GM19240 (cell line): ENCODE data around the gene GAN.
"Not testable (repeated sequence)": the region's sequence is repeated elsewhere in the genome, so short reads cannot be mapped to it uniquely, and the experiment has no call there.

Experiments
- DNase-seq: peaks from one replicate; pipeline ENCODE4 v3.0.0; 2011; ENCODE audit warnings: low spot score; ENCODE audit not compliant: insufficient read length

Gene GAN

GRCh38 chr16:81296631-81297030 lies 18.1 kb upstream of the GAN start:
- DNase-seq, result no peak

DNA sequence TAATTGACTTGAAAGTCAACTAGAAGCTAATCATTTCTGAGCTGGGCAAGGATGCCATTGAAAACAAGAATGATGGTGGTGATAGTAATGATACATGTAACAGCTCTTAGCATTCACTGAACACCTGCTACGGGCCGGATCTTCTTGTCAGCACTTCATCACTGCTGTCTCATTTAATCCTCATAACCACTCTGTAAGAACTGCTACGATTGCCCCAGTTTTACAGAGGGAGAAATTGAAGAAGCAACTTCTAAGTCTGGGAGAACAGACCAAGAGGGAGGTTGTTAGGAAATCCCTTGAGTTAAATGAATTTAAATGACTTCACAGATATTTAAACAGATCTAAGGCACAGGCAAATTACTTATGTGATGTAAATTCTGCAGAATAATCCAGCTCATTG lies 7.0 kb upstream of the GAN start:
- no peak for DNase-seq

DNA sequence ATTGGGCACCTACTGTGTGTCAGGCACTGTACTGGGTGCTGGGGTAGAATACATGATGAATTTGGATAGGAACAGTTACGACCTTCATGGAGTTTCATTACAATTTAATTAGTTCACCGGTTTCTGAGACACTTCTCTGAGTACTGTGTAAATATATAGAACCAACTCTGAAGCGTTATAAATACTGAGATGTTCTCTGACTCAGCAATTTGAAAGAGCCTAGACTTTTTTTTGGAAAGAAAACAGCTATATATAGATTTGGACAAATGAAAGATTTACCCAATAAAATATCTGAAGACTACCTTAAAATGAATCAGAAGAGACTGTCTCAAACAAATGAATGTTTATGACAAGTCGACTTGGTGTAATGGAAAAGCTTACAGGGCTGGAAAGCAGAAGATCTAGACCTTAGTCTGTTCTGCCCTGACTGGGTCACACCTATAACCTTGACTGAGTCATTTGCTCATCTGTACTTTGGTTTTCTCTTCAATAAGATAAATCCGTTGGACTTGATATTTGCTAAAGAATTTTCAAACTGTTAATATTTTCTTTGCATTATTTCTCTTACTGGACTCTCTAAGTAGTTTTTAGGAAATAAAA lies 4.6 kb upstream of the GAN start:
- no peak for DNase-seq

DNA sequence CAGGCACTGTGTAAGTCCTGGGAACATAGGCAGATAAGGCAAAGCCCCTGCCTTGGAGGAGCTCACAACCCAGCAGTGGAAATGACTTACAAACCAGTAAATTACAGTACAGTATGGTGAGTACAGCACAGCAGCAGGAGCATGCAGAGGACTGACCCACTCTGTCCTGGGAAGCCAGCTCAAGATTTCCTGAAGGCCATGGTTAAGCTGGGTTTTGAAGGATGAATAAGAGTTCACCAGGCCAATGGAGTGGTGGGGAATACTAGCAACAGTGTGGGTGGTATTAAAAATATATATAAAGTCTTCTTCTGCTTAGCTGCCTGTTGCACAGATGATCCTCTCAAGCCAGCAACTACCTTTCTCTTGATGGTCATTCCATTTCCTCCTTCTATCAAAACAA lies 3.0 kb upstream of the GAN start:
- DNase-seq, result no peak

GRCh38 chr16:81313701-81314602 lies 810 bp upstream of the GAN start:
- DNase-seq, result no peak

DNA sequence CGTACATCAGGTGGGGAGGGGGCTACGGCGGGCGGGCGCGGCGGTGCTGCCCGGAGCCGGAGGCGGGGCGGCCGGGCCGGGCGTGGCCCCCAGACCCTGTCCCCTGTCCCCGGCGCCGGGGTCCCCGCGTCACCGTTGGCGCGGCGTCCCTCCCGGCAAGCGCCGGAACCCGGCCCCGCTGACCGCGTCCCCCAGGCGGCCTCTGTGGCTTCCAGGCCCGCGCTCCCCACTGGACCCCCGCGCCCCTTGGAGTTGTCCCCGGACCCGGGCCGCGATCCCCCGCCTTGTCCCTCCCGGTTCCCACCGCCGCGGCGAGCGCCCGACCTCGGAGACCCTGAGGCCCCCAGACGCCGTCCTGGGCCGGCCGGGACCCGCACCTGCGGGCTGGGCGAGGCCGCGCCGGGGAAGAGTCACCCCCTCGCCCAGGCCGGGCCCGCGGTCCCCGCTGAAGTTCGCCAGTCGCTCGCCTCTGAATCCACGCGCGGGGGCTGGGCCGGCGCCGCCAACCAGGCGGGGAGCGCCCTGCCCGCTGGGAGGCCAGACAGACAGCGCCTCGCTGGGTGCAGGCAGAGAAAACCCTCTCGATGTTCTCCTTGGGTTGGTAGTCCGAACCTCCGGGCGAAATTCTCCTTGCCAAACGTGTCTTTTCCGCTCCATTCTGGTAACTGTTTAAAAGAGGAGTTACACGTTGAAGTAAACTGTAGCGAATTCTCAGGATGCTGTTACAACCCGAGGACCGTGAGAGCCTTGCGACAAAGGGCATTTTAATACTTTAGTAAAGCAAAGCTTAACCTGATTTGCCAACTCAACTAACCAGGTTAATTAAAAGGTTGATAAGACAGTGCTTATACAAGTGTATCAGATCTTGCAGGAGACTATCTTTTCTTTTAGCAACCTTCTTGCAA lies 761 bp downstream of the GAN start:
- DNase-seq, result peak; percentile 22

GRCh38 chr16:81316176-81316496 lies 1.4 kb downstream of the GAN start:
- DNase-seq, result no peak

GRCh38 chr16:81318711-81319110 lies 3.9 kb downstream of the GAN start:
- DNase-seq, result no peak

DNA sequence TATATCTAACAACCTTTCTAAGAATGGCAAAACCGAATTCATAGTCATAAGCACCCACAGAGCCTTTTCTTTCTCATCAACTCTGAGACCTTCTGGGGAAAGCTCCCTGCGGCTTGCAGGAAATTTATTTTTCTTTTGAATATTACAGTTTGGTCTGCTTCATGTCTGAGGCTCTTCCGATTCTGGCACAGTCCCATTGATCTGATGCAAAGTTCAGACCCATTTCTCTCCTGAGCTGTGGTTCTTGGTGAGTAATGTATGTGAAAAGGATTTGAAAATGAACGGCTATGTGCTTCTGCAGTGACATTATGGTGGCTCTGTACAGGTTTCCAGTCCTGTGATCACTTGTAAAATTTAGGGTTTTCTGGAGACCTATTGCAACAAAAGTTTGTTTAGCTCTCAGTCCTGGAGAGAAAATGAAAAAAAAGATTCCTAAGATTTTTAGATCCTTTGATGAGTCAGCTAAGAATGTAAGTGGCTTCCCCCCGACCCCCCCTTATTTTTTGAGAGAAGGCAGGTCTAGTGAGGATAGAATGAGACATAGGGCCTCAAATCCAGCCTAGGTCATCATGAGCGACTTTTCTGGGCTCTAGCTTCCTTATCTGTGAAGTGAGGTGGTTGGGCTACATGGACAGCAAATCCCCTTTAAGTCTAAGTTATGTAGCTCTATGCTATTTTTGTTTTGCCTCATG lies 4.6 kb downstream of the GAN start:
- no peak for DNase-seq

- no peak for DNase-seq
Observed at GRCh38 chr16:81321039-81321438, 6.3 kb downstream of the GAN start.

DNA sequence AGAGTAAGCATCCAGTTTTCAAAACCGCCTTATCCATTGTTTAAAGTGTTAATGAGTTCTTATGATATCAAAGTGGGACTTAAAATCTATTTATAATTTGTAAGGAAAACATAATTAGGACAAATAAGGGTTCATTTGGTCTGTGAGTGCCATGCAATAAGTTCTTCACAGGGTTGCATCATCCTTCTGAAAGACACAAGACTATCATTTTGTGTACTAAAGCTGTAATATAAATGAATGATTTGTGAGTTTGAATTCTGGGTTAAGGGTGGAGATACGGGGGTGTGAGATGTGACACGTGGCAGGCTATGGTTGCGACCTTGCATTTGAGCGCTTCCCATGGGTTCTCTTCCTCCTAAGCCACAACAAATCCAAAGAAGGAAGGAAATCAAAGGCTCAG lies 6.8 kb downstream of the GAN start:
- no peak for DNase-seq

GRCh38 chr16:81324808-81325207 lies 10.0 kb downstream of the GAN start:
- DNase-seq, result no peak

DNA sequence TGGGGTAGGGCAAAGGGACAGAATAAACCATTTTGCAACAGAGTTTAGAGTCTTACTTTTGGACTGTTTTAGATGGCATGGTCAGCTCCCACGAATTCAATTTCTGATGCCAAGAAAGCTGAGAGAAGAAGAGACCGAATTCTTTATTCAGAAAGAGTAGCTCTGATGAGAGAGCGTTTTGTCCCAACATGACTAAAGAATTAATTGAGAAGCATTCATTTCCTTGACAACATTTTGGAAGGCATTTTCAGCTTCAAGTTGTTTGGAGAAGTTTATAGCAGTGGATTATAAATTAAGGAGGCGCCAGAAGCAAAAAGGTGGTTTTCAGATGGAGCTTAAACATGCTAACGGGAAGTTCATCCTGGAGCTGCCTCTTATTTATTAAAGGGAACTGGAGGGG lies 12.2 kb downstream of the GAN start:
- no peak for DNase-seq

GRCh38 chr16:81327447-81328196 lies 12.9 kb downstream of the GAN start:
- no peak for DNase-seq

- DNase-seq, result no peak
Observed at GRCh38 chr16:81329947-81330346, 15.2 kb downstream of the GAN start.

- DNase-seq, result no peak
Observed at GRCh38 chr16:81333356-81333755, 18.6 kb downstream of the GAN start.

- no peak for DNase-seq
Observed at GRCh38 chr16:81335669-81336068, 20.9 kb downstream of the GAN start.

DNA sequence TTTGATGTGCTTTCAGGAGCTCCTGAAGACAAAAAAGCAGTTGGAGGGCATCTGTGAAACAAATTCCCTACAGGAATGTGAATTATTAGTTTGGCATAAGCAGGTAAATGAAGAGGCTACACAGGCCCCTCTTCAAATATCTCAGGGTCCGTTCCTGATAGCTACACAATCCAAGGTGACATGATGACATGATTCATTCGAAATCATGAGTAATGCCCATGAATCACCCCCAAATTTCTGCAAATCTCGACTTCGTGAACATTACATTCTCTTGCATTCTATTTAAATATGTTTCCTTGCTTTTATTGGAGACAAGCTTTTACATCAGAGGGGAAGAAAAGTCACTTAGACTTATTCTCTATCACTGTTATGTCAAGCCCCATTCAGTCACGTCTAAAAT lies 22.3 kb downstream of the GAN start:
- DNase-seq, result no peak

DNA sequence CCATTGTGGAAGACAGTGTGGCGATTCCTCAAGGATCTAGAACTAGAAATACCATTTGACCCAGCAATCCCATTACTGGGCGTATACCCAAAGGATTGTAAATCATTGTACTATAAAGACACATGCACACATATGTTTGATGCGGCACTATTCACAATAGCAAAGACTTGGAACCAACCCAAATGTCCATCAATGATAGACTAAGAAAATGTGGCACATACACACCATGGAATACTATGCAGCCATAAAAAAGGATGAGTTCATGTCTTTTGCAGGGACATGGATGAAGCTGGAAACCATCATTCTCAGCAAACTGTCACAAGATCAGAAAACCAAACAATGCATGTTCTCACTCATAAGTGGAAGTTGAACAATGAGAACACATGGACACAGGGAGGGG lies 30.4 kb downstream of the GAN start:
- not testable (repeated sequence) for DNase-seq

DNA sequence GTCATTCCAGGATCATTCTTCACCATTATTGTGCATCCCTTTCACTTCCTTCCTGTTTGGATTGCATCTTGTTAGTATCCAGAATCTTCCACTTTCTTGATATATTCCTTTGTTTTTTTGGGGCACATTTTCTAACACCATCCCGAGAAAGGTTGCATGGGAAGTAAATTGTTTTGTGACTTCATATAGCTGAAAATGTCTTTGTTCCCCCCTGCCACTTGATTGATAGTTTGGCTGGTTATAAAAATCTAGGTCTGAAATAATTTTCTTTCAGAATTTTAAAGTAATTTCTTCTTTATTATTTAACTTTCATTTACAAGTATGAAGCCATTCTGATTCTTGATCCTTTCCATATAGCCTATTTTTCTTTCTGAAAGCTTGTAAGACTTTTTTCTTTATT lies 32.7 kb downstream of the GAN start:
- DNase-seq, result no peak
